BJ (cell line): Measurements from ENCODE around the gene UQCR10. TPM values are rescaled to one million over a fixed set of nuclear protein-coding genes. Genes with fewer than 3 reads are reported as not detected.

Experiments
- CTCF ChIA-PET: fragments of 350-600 bp; formaldehyde crosslinking; extraction: SDS; loops from one replicate; lab custom pipeline; 2021; ENCODE audit warnings: antibody characterized with exemption, inconsistent platforms; lab: Yijun Ruan, JAX
- POLR2A ChIA-PET: fragments of 300-600 bp; sonication (Branson Sonifier 250); formaldehyde crosslinking; extraction: SDS; loops from one replicate; lab custom pipeline; 2021; ENCODE audit warnings: antibody characterized with exemption; lab: Charles Lee
- DNase-seq: peaks from one replicate; pipeline ENCODE4 v3.0.0-alpha.2; 2011; ENCODE audit warnings: low read depth
- H3K27me3 ChIP-seq: 2 replicates; pipeline ENCODE4 v1.6.0; 2011; ENCODE audit warnings: low read length; ENCODE audit not compliant: control insufficient read depth, insufficient read depth
- H3K36me3 ChIP-seq: 2 replicates; pipeline ENCODE4 v1.5.1; 2011; ENCODE audit warnings: low read length; ENCODE audit not compliant: control insufficient read depth, insufficient read depth
- H3K4me3 ChIP-seq: 2 replicates; pipeline ENCODE4 v1.5.1; 2011; ENCODE audit warnings: low read depth, mild to moderate bottlenecking, control low read depth, low read length
- CTCF ChIP-seq: IDR thresholded peaks from 2 replicates; pipeline ENCODE4 v1.5.1; 2011; ENCODE audit warnings: low read depth, mild to moderate bottlenecking, control low read depth, inconsistent platforms, low read length, moderate library complexity; ENCODE audit not compliant: insufficient read depth
- polyA plus RNA-seq: library from polyadenylated mRNA; depleted of rRNA; stranded (reverse); fragments of >200 nt; gene quantifications from 2 replicates; pipeline ENCODE4 v1.2.3, GENCODE V29; 2011

UQCR10 gene
- polyA plus RNA-seq, 1 experiment: 184 TPM

DNA sequence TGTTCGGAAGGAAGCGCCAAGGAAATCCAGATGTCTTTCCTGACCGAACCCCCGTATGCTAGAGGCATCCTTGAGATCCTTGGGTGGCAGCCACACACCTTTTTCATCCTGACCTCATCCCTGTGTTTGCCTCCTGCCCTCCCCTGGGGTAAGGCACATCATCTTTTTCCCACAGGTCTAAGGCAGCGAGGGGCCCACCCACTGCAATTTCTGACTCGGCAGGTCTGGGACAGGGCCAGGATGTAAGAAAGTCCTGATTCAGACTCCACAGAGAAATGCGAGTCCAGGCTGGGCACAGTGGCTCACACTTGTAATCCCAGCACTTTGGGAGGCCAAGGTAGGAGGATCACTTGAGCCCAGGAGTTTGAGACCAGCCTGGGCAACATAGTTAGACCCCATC is 10.8 kb upstream of the UQCR10 start:
- no peak overlapping the region for H3K4me3 ChIP-seq
- no peak for DNase-seq
- ChIA-PET POLR2A (no interaction called here), CTCF (interaction anchor here (1.2 to 1.3 kb wide), 2 partner anchors 10 to 23 kb away, joined by 3 read pairs; no protein-coding TSS in a partner anchor)
- no peaks in the 10 kb centered on the region for H3K36me3 ChIP-seq
- H3K27me3 ChIP-seq: no peaks in the 10 kb centered on the region
- TF ChIP-seq CTCF: no peak

- no peak overlapping the region for H3K4me3 ChIP-seq
- H3K27me3 ChIP-seq: no peaks in the 10 kb centered on the region
- TF ChIP-seq CTCF: no peak
- DNase-seq: no peak
- CTCF ChIA-PET: interaction anchor here (1.2 to 1.5 kb wide), 3 partner anchors 11 to 31 kb away, joined by 3 read pairs; no protein-coding TSS in a partner anchor
- POLR2A ChIA-PET: no interaction called here
- H3K36me3 ChIP-seq: no peaks in the 10 kb centered on the region
Measured at GRCh38 chr22:29757096-29757495, 10.1 kb upstream of the UQCR10 start.

- no peaks in the 10 kb centered on the region for H3K36me3 ChIP-seq
- H3K4me3 ChIP-seq: no peak overlapping the region
- no peak for TF ChIP-seq CTCF
- no peaks in the 10 kb centered on the region for H3K27me3 ChIP-seq
- ChIA-PET CTCF (interaction anchor here (0.9 to 1.5 kb wide), 2 partner anchors 32 to 68 kb away, joined by 3 read pairs; no protein-coding TSS in a partner anchor), POLR2A (no interaction called here)
- DNase-seq: no peak
Measured at GRCh38 chr22:29758068-29758622, 9.0 kb upstream of the UQCR10 start.

DNA sequence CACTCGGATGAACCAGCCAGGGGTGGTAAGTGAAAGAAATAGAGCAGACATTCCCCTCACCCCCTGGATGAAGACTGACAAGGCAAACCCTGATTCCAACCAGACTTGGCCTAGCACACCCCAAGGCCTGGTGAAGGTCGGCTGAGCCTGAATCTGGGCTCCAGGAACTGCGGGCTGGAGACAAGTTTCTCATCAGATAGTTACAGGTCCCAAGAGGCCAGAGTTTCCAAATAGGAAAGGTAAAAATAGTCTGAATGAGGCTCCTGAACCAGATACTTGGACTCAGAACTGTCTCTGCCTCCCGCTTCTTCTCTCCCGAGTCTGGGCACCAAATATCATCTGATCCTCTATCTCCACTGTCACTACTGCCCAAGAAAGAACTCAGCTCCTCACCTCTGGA is 8.2 kb upstream of the UQCR10 start:
- H3K36me3 ChIP-seq: no peaks in the 10 kb centered on the region
- no peak for TF ChIP-seq CTCF
- H3K27me3 ChIP-seq: no peaks in the 10 kb centered on the region
- POLR2A ChIA-PET: no interaction called here
- CTCF ChIA-PET: interaction anchor here (0.9 kb wide), 1 partner anchor 69 kb away, joined by 3 read pairs; no protein-coding TSS in a partner anchor
- DNase-seq: no peak
- H3K4me3 ChIP-seq: no peak overlapping the region

GRCh38 chr22:29762263-29762662 is 4.9 kb upstream of the UQCR10 start:
- no peak for TF ChIP-seq CTCF
- Histone ChIP-seq H3K4me3 (no peak overlapping the region), H3K36me3 (no peaks in the 10 kb centered on the region), H3K27me3 (no peaks in the 10 kb centered on the region)
- ChIA-PET POLR2A (no interaction called here), CTCF (interaction anchor here (0.7 kb wide), 1 partner anchor 722 kb away, joined by 3 read pairs; no protein-coding TSS in a partner anchor)
- no peak for DNase-seq
